ENCODE data around the gene ATOH1.

- TF ChIP-seq RBAK (CRISPR knock-in tag; IDR thresholded peaks at IDR 0.05) (no peak), CTCF (CRISPR knock-in tag; IDR thresholded peaks at IDR 0.05) (no peak)
Observed at GRCh38 chr4:93879919-93880318, 51.4 kb downstream of the ATOH1 start.

All from HepG2 (cell line).